Small intestine (tissue), 7 donors: ENCODE results near the gene CHST9. TPM values are rescaled to one million over a fixed set of nuclear protein-coding genes. Genes with fewer than 3 reads are reported as not detected.

ENCODE experiments used
- DNase-seq, 2 donors: peaks; one replicate each; pipeline versions ENCODE4 v3.0.0 to v3.0.0-alpha.2; 2013
- FAIRE-seq: peaks from 2 replicates; lab custom pipeline; 2012; peaks lifted over from hg19 to GRCh38; lab: Jason Lieb, UNC
- H3K27ac ChIP-seq, 3 donors: one replicate each; pipeline ENCODE4 v1.5.1; 2013; ENCODE audit warnings: low read length in 2 of 3, mild to moderate bottlenecking in 2 of 3, control low read depth in 1 of 3, inconsistent platforms in 1 of 3, low read depth in 1 of 3, moderate library complexity in 1 of 3
- H3K27me3 ChIP-seq, 3 donors: one replicate each; pipeline ENCODE4 v1.6.1; 2013; ENCODE audit warnings: low read length in 3 of 3, inconsistent platforms in 1 of 3; ENCODE audit not compliant: control insufficient read depth in 3 of 3, insufficient read depth in 3 of 3
- H3K36me3 ChIP-seq, 3 donors: one replicate each; pipeline ENCODE4 v1.6.1; 2013; ENCODE audit warnings: low read length in 3 of 3, inconsistent platforms in 1 of 3, low read depth in 1 of 3, mild to moderate bottlenecking in 1 of 3, moderate library complexity in 1 of 3; ENCODE audit not compliant: control insufficient read depth in 3 of 3, insufficient read depth in 2 of 3
- H3K4me1 ChIP-seq, 3 donors: one replicate each; pipeline ENCODE4 v1.6.1; 2013; ENCODE audit warnings: low read length in 2 of 3, inconsistent platforms in 1 of 3, low read depth in 1 of 3, mild to moderate bottlenecking in 1 of 3, moderate library complexity in 1 of 3; ENCODE audit not compliant: control insufficient read depth in 3 of 3, insufficient read depth in 2 of 3
- H3K4me3 ChIP-seq, 3 donors: one replicate each; pipeline ENCODE4 v1.5.1; 2013; ENCODE audit warnings: low read length in 3 of 3, control low read depth in 1 of 3, inconsistent platforms in 1 of 3, low read depth in 1 of 3, mild to moderate bottlenecking in 1 of 3, moderate library complexity in 1 of 3
- H3K9me3 ChIP-seq, 2 donors: one replicate each; pipeline ENCODE4 v1.6.1; 2013; ENCODE audit warnings: low read depth in 1 of 2, low read length in 1 of 2; ENCODE audit not compliant: control insufficient read depth in 2 of 2, insufficient read depth in 1 of 2
- WGBS, 3 donors: extraction: QIAGEN DNeasy Blood & Tissue Kit; methylation state at CpG; one replicate each; pipeline ENCODE4 v1.1.7; 2013; 5-methylcytosine and 5-hydroxymethylcytosine counted together
- polyA plus RNA-seq, 4 donors: library from polyadenylated mRNA; stranded (reverse) in 3 of 4; unstranded in 1 of 4; fragments of 200-250 nt in 3 of 4; fragments of 120-200 nt in 1 of 4; gene quantifications; one replicate each; pipeline versions ENCODE4 v1.2.1 to v1.2.3, GENCODE V29; 2013
- donor health status: healthy with polysubstance abuse.
- donor health status: control.
- donor health status: control.
- donor health status: Bipolar disorder and iron deficiency.
- donor health status: healthy.

CHST9 gene
- polyA plus RNA-seq, 4 donors: 0.07 to 13.0 (median 0.27) TPM; not detected in 1

- DNase-seq (no peak), FAIRE-seq (no peak)
- Histone ChIP-seq H3K4me3 (no peak overlapping the region), H3K27me3 (no peaks in the 10 kb centered on the region), H3K27ac (no peak overlapping the region), H3K4me1 (no peaks in the 10 kb centered on the region), H3K36me3 (no peaks in the 10 kb centered on the region), H3K9me3 (no peaks in the 10 kb centered on the region)
- 49 to 53% (median 52%) methylated on average over 4 of the region's 4 CpGs for WGBS, 3 donors
Measured at GRCh38 chr18:26960911-26961310, 224.2 kb downstream of the CHST9 start.

- 44 to 81% (median 63%) methylated on average over 4 of the region's 4 CpGs for WGBS, 3 donors
- Histone ChIP-seq H3K9me3 (no peaks in the 10 kb centered on the region), H3K27ac (no peak overlapping the region), H3K27me3 (no peaks in the 10 kb centered on the region), H3K4me1 (no peaks in the 10 kb centered on the region), H3K36me3 (no peaks in the 10 kb centered on the region), H3K4me3 (no peak overlapping the region)
- DNase-seq: no peak
- no peak for FAIRE-seq
Measured at GRCh38 chr18:26956863-26957262, 228.2 kb downstream of the CHST9 start.

- FAIRE-seq: no peak
- Histone ChIP-seq H3K27me3 (no peaks in the 10 kb centered on the region), H3K4me1 (no peaks in the 10 kb centered on the region), H3K4me3 (no peak overlapping the region), H3K36me3 (no peaks in the 10 kb centered on the region), H3K9me3 (no peaks in the 10 kb centered on the region), H3K27ac (no peak overlapping the region)
- no peak for DNase-seq
- 70 to 84% (median 73%) methylated on average over 4 of the region's 4 CpGs for WGBS, 3 donors
Measured at GRCh38 chr18:26948703-26949102, 236.4 kb downstream of the CHST9 start.

- 84 to 88% (median 86%) methylated on average over 3 of the region's 3 CpGs for WGBS, 3 donors
- FAIRE-seq (no peak), DNase-seq (no peak)
- no peaks in the 10 kb centered on the region for H3K9me3 ChIP-seq
- H3K4me1 ChIP-seq: no peaks in the 10 kb centered on the region
- H3K4me3 ChIP-seq: no peak overlapping the region
- H3K27me3 ChIP-seq: no peaks in the 10 kb centered on the region
- H3K36me3 ChIP-seq: peaks cover 0 to 2% (median 0%) of the 10 kb centered on the region in 3 donors
- no peak overlapping the region for H3K27ac ChIP-seq
Measured at GRCh38 chr18:26943906-26944305, 241.2 kb downstream of the CHST9 start.

- H3K9me3 ChIP-seq: no peaks in the 10 kb centered on the region
- no peak overlapping the region for H3K4me3 ChIP-seq
- H3K27me3 ChIP-seq: no peaks in the 10 kb centered on the region
- H3K4me1 ChIP-seq: no peaks in the 10 kb centered on the region
- DNase-seq: no peak
- H3K36me3 ChIP-seq: peaks cover 0 to 2% (median 0%) of the 10 kb centered on the region in 3 donors
- no peak for FAIRE-seq
- 51 to 69% (median 60%) methylated on average over 6 of the region's 6 CpGs for WGBS, 3 donors
- H3K27ac ChIP-seq: no peak overlapping the region
Measured at GRCh38 chr18:26941584-26941983, 243.5 kb downstream of the CHST9 start.

GRCh38 chr18:26940744-26941398 lies 244.2 kb downstream of the CHST9 start:
- H3K27ac ChIP-seq: no peak overlapping the region
- H3K4me3 ChIP-seq: no peak overlapping the region
- DNase-seq (no peak), FAIRE-seq (no peak)
- H3K9me3 ChIP-seq: no peaks in the 10 kb centered on the region
- H3K27me3 ChIP-seq: no peaks in the 10 kb centered on the region
- 63 to 81% (median 68%) methylated on average over 5 of the region's 5 CpGs for WGBS, 3 donors
- no peaks in the 10 kb centered on the region for H3K4me1 ChIP-seq
- H3K36me3 ChIP-seq: peaks cover 0 to 2% (median 0%) of the 10 kb centered on the region in 3 donors

GRCh38 chr18:26931659-26932058 lies 253.4 kb downstream of the CHST9 start:
- H3K4me3 ChIP-seq: no peak overlapping the region
- H3K27ac ChIP-seq: no peak overlapping the region
- no peaks in the 10 kb centered on the region for H3K9me3 ChIP-seq
- 76 to 90% (median 88%) methylated on average over 2 of the region's 2 CpGs for whole genome bisulfite sequencing, 3 donors
- DNase-seq (no peak), FAIRE-seq (no peak)
- H3K4me1 ChIP-seq: no peaks in the 10 kb centered on the region
- no peaks in the 10 kb centered on the region for H3K27me3 ChIP-seq
- H3K36me3 ChIP-seq: peaks cover 0 to 2% (median 0%) of the 10 kb centered on the region in 3 donors

GRCh38 chr18:26930630-26931029 lies 254.5 kb downstream of the CHST9 start:
- no peak for FAIRE-seq

More at GRCh38 chr18:26930630-26931029, 254.5 kb downstream of the CHST9 start:
- Histone ChIP-seq H3K27ac (no peak overlapping the region), H3K36me3 (peaks cover 0 to 2% (median 0%) of the 10 kb centered on the region in 3 donors), H3K27me3 (no peaks in the 10 kb centered on the region), H3K4me1 (no peaks in the 10 kb centered on the region), H3K4me3 (no peak overlapping the region), H3K9me3 (no peaks in the 10 kb centered on the region)
- 0 to 53% (median 8%) methylated on average over 1 of the region's 1 CpG for WGBS, 3 donors
- no peak for DNase-seq
